GM19395 (cell line): ENCODE data around the gene SLC25A4.
"Not testable (repeated sequence)": the region's sequence is repeated elsewhere in the genome, so short reads cannot be mapped to it uniquely, and the experiment has no call there.

Source experiments
- ATAC-seq: cut with Tn5 transposase; IDR thresholded peaks from one replicate; pipeline ENCODE4 v1.9.1; 2021; ENCODE audit warnings: mild to moderate bottlenecking, moderate library complexity; ENCODE audit not compliant: unreplicated experiment

SLC25A4 gene

DNA sequence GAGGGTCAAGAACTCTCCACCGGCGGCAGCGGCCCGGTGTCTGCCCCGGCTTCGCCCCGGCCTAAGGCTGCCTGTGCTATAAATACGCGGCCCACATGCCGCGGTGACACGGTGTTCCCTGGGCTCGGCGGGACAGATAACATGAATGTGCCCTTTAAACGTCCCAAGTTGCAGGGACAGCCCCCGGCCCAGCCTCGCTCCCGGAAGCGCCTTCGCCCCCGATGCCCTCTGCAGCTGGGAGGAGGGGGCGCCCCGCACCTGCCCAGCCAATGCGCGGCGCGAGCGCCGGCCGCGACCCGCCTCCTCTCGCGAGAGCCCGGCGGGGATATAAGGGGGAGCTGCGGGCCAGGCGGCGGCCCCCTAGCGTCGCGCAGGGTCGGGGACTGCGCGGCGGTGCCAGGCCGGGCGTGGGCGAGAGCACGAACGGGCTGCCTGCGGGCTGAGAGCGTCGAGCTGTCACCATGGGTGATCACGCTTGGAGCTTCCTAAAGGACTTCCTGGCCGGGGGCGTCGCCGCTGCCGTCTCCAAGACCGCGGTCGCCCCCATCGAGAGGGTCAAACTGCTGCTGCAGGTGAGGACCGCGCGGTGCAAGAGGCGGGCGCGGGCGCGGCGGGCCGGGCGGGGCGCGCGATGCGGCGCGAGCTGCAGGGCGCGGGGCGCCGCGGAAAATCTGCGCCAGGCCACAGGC, at the start of gene SLC25A4:
Gene SLC25A4, plus strand, starts transcription at position 355 of the 689 bp plus-strand sequence. Its CDS starts 107 bp downstream, at position 462.
- peak; percentile 93 for ATAC-seq

DNA sequence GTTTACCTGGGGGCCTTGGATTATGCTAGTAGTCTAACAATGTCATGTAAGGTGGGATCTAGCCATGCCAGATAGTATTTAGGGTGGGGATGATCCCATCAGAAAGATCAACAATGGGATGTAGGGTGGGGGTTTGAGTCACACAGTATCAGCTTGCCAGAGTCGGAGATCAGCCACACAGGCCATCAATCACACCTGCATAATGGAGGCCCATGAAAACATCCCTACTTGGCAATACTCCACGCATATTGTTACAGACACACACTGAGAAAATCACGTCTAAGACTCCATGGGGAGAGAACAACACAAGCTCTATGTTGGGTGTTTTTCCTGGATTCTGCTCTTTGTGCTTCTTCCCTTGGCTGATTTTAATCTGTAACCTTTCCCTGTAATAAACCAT, 49.5 kb upstream of the SLC25A4 start:
- no peak for ATAC-seq

GRCh38 chr4:185096032-185096653, 46.9 kb upstream of the SLC25A4 start:
- ATAC-seq: no peak

- ATAC-seq: no peak
These were observed 44.6 kb upstream of the SLC25A4 start for GRCh38 chr4:185098474-185098873.

- ATAC-seq: no peak
These were observed 43.9 kb upstream of the SLC25A4 start for GRCh38 chr4:185099024-185099682.

DNA sequence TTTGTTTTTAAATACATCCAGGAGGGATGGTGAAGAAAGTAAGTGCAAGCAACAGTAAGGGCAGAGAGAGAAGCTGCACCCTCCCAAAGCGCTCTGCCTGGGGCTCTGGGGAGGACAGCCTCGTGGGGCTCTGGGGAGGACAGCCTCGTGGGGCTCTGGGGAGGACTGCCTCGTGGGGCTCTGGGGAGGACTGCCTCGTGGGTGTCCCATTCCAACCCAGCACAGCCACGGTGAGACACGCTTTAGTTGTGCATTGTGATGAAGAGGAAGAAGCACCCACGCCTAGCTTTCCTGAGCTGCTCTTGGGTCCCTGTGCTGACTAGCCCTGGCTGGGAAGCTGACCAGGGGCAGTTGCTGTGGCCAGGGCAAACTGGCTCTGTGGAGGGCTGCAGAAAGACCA, 43.1 kb upstream of the SLC25A4 start:
- ATAC-seq: no peak

- no peak for ATAC-seq
These were observed 42.6 kb upstream of the SLC25A4 start for GRCh38 chr4:185100423-185100822.

DNA sequence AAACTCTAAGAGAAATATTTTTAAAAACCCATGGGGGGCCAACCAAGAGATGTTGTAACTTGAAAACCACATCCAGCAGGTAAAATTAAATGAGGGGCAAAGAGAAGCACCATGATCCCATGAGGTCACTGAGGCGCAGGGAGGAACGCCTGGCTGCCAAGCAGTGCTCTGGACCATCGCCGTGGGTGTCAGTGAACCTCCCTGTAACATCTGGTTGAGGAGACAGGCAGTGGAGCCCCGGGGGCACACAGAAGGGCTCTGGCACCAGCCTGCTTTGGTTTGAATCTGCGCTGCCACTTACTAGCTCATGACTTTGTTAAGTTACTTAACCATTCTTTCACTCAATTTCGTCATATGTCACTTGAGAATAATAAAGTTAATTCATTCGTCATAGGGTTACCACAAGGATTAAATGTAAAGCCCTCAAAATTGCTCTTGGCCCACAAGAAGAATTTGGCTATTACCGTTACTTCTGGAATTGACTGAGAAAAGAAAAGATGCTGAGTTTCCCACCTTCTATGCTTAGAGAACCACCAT, 41.6 kb upstream of the SLC25A4 start:
- ATAC-seq: no peak

DNA sequence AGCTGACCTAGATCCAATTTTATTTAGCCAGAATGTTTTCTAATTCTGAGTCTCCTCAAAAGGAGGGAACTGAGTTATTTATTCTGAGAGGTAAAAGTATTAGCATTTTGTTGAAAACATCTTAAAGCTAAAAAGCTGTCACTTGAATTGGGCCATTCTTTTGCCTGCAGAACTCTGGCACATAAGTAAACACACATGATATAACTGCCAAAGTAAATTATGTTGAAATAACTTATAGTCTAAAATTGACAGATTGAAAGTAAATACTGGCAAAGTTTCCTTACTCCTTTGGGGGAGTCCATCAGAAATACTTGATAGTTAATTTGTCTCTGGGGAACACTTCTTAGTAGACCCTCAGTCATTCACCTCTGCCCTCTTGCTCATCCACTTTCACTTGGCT, 38.3 kb upstream of the SLC25A4 start:
- no peak for ATAC-seq

- no peak for ATAC-seq
These were observed 36.7 kb upstream of the SLC25A4 start for GRCh38 chr4:185106353-185106752.

DNA sequence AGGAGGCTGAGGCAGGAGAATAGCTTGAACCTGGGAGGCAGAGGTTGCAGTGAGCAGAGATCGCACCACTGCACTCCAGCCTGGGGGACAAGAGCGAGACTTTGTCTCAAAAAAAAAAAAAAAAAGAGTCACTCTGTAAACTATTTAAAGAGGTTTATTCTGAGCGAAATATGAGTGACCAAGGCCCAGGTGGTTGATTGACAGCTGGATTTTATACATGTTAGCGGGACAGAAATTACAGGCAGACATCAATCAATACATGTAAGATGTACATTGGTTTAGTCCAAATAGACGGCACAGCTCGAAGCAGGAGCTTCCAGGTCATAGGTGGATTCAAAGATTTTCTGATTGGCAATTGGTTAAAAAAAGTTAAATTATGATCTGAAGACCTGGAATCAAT, 35.5 kb upstream of the SLC25A4 start:
- ATAC-seq: not testable (repeated sequence)

DNA sequence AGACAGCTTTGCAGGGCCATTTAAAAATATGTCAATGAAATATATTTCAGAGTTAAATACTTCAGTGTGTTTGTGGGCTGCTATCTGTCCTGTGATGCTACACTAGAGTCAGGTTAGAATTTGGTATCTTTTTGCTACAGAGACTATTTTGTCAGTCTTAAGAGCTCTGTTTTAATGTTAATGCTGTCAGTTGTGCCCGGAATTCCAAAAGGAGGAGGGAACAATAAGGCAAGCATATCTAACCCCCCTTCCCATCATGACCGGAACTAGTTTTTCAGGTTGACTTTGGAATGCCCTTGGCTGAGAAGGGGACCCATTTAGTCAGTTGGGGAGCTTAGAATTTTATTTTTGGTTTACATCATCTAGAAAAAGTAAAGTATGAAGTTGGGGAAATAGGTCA, 34.9 kb upstream of the SLC25A4 start:
- no peak for ATAC-seq

GRCh38 chr4:185108669-185109068, 34.4 kb upstream of the SLC25A4 start:
- no peak for ATAC-seq

- ATAC-seq: no peak
These were observed 33.3 kb upstream of the SLC25A4 start for GRCh38 chr4:185109736-185110135.

DNA sequence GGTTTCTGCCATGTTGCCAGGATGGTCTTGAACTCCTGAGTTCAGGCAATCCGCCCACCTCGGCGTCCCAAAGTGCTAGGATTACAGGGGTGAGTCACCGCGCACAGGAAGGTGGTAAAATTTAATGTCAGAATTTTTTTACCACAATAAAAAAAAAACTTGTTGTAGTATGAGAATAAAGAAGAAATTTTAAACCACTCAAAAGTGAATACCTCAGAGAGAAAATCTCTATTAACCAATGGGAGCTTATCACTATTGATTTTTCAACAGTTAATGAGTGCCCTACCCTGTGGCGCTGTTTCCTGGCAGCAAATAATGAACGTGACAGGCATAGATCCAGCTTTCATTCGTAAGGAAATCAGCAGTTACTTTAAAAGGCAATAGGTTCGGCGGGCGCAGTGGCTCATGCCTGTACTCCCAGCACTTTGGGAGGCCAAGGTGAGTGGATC, 32.7 kb upstream of the SLC25A4 start:
- no peak for ATAC-seq

GRCh38 chr4:185112104-185112503, 31.0 kb upstream of the SLC25A4 start:
- no peak for ATAC-seq

- no peak for ATAC-seq
These were observed 29.7 kb upstream of the SLC25A4 start for GRCh38 chr4:185113340-185113739.

DNA sequence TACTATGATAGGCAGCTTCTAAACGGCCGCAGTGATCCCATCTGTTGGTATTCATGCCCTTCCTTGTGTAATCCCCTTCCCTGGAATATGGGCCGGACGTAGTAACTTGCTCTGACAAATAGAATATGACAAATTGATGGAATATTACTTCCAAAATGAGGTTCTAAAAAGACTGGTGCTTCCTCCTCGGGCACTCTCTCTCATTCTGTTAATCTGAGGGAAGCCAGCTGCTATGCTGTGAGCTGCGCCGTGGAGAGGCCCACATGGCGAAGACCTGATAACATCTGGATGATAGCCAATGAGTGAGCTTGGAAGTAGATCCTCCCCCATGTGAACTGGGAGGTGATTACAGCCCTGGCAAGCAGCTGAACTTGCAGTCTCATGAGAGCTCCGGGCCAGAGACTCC, 27.2 kb upstream of the SLC25A4 start:
- ATAC-seq: no peak

DNA sequence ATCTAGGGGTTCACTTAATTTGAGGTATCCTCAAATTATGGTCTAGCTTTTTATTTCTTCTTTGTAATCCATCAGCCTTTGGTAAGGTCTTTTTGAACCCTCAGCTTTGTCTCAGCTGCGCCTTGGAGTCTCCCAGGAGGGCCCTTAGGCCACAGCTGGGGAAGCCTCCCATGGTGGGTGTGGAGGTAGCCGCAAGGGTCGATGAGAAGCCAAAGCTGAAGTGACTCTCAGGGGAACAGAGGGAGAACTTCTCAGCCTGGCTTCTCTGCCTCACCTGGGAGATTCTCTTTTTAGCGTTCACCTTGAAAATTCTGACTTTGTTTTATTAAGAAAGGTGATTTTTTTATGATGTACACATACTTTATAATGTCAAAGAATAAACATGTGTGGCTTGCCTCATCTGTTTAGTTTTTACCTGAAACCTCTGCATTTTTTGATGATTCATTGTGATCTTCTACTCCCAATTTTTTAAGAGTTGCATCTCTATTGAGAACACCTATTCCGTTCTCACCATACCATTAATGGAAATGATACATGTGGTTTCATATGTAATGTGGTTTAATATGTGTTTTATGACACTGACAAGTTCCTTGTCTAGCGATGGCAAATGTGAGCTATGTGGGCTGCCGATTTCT, 25.6 kb upstream of the SLC25A4 start:
- ATAC-seq: no peak

GRCh38 chr4:185118876-185119275, 24.2 kb upstream of the SLC25A4 start:
- ATAC-seq: no peak

DNA sequence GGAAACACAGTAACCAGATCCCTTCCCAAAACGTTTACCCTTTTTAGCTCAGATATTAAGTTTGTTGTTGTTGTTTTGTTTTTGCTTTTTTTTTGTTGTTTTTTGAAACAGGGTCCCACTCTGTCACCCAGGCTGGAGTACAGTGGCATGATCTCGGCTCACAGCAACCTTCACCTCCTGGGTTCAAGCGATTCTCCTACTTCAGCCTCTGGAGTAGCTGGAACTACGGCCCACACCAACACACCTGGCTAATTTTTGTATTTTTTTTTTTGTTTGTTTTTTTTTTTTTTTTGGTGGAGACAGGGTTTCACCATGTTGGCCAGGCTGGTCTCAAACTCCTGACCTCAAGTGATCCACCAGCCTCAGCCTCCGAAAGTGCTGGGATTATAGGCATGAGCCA, 23.6 kb upstream of the SLC25A4 start:
- not testable (repeated sequence) for ATAC-seq
